Renal pelvis (tissue), 4 donors: ENCODE measurements around the gene ZIC1. TPM values are rescaled to one million over a fixed set of nuclear protein-coding genes. Genes with fewer than 3 reads are reported as not detected.

ENCODE experiments used
- DNase-seq: peaks from one replicate; pipeline ENCODE4 v3.0.0-alpha.2; 2013
- polyA plus RNA-seq, 3 donors: library from polyadenylated mRNA; unstranded; fragments of 120-200 nt; gene quantifications; one replicate each; pipeline ENCODE4 v1.2.1, GENCODE V29; 2013; ENCODE audit not compliant: insufficient read length in 3 of 3

ZIC1 gene
- polyA plus RNA-seq, 3 donors, result 0.13 to 0.40 TPM; not detected in 1

DNA sequence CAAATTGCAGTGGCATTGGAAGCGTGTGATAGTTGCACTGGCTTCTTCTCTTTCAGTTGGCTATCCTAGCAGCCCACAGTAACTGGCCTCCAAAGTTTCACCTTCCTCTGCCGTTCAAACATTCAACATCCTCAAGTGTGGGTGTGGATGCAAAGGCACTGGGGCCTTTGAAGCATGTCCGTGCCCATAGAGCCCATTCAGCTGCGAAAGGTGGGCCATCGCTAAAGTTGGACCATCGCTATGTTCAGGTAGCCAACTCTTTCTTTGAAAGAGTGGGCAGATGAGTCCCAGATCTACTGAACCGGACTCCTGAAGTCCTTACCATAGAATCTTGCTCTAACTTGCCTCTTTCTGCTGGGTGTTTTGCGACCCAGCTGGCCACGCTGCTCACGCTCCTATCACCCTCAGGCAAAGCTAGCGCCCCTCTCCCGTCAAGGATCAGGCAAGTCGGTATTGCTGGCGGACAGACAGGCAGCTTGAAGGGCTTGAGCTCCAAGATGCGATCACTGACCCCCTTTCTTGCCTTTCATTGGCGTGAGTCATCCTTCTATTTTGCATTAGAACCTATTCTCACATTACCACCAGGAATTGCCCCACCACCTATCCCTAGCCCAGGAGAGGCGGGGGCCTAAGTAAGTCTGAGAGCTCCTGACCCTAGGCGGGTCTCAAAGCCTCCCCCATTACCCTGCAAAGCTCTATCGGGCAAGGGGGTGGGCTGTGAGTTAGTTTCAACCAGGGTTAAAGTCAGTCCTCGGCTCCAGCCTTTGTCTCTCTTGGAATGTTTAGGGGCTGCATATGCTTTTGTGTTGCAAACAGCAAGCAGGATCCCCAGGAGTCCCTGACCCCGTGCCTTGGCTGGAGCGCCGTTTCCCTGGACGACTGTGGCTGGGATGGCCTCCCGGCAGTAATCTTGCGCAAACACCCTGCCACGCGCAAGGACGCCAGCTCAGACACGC, 31.5 kb upstream of the ZIC1 start:
- no peak for DNase-seq

DNA sequence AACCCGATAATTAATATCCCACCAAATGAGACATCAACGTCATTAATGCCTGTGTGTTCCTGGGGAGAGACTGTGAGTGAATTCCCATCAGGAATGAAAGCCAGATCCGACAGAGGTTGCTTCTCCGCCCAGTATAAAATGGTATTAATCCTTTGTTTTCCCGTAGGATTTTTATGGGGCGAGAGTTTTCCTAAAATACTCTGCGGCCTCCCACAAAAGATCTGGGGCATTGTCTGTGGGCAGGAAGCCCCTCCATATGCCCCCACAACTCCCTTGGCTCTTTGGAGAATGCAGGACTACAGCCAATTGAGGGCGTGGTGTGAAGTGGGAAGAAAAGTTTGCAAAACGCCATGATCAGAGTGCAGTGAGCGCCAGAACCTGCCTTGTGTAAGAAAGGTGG, 29.5 kb upstream of the ZIC1 start:
- DNase-seq, result no peak

DNA sequence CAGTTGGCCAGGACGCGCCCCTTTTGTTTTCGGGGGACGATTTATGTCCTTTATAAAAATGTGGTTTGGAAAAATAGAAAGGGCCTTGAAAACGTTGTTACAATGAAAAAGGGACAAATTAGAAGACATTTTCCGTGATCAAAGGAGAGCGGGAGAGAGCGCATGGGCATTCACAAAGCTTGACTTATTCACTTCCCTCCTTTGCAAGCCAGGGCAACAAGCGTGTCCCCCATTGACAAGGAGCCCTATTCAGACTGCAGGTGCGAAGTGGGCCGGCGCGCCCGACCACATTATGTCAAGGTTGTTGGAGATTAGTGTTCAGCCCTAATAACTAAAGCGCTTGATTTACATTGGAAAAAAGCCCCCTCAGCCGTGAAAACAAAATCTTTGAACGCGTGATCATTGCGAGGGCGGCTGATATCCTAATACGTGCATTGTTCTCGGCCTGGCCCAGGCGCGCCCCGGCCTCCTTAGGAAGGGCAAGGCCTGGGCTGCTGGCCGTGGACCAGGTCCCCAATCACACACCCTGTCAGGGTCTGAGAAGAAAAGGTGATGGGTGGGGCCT, 28.7 kb upstream of the ZIC1 start:
- no peak for DNase-seq

DNA sequence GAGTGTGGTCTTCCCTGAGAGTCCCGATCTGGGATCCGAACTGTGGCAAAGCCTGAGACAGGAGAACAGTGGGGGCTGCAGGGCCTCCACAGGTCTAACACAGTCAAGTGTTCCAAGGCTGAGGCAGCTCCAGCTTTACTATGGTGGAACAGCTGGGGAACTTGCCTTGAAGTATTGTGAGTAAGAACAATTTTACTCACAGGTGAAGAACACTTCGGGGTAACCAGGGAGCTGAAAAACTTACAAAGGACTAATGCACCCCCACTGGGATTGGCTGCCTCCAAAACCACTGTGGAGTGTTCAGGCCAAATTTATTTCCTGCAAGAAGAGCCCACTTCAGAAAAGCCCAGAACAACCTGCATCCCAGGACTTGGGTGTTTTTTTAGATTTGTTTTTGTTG, 28.2 kb upstream of the ZIC1 start:
- no peak for DNase-seq

GRCh38 chr3:147381596-147381995, 27.6 kb upstream of the ZIC1 start:
- DNase-seq, result no peak

GRCh38 chr3:147383617-147384016, 25.5 kb upstream of the ZIC1 start:
- DNase-seq, result no peak

- no peak for DNase-seq
Measured at GRCh38 chr3:147384210-147385058, 24.7 kb upstream of the ZIC1 start.

DNA sequence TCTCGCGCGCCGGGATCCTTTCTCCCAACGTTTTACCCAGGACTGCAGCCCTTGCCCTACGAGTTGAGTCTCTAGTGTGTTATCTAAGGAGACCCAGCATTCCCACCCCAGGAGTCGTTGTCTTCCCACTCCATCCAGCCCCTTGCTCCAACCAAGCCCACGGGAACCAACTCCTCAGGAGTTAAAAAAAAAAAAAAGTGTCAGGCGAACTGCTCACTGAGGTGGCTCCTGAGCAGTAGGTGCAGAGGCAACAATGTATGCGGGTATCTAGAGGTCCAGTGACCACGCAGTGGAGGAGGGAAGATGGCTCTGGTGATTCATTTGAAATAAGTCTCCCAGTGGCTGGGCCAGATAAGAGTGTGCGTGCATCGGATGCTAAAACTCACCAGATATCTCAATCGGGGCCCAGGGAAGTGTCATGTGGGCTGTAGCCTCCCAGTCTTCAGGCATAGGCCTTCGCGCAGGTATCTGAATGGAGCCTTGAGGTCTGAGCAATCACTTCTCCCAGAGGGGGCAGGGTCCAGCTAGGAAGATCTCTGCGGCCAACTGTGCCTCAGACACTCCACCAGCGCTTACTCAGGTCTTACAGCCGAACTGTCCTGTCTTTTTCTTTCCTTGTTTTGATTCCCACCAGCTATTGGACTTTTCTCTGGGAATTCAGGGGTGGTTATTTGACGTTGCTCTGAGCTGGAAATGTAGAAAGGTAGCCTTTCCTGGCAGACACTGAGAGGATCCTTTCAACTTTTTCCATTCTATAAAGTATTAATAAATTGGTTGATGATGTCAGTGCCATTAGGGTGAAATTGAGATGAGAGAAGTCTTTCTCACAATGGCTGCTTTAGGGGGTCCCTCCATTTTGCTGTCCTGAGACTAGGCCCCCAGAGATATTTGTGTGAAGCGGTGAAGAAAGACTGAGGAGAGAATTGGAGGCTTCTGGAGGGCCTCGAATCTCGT, 23.8 kb upstream of the ZIC1 start:
- no peak for DNase-seq

DNA sequence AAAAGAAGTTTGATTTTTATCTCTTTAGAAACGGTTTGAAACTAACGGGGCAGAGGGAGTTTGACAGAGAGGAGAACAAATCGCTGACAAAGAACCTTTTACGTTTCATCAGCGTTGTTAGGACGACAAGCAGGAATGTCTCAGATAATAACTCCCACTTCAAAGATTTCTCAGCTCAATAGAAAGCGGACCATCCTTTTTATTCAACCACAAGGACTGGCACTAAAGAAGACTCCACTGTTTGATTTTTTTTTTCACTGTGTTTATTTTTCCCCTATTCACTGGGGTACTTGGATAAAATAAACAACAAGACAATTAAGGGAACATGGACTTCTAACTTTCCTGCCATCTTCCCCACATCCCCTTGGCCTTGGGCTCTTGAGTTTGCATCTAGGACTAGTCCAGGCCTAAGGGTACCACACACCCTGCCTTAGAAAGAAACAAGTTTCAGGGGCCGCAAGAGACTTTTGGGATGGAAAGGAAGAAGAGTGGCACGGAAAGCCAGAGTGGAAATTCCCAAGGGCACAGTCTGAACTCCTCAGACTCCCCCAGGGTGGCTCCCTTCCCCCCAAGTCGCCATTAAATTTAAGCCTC, 21.8 kb upstream of the ZIC1 start:
- DNase-seq, result no peak

DNA sequence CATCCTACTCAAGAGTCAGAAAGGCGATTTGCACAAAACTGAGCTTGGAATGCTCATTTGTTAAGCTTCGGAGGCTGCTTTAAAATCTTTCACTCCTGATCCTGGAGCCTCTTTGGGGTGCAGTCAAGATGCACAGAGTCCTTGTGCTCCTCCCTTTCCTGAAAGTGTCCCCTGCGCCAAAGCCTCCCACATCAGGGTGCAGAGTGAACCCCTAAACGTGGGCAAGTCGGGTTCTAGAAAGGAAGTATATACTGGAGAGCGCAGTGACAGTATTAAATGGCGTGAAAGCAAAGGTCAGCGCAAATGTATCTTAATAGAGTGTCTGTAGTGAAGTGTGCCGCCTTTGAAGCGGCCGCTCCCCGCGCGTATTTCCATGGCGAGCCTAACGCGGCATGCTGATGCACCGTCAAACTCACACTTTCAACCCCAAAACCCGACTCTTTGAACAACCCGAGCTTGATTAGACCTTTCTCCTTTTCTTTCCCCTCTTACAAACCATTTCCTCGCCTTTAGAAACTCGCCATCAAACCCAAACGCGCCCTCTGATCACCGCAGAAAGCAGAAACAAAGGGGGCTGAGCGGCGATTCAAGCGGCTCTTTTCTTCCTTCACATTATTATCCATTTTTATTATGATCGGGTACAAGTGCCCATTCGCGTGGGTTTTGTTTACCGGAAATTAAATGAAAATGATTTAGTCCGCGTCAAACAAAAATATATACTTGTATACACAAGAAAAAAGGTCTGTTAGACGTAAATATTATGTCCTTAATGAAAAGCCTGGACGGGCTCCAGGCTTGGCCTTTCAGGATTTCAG, 21.1 kb upstream of the ZIC1 start:
- DNase-seq, result no peak

DNA sequence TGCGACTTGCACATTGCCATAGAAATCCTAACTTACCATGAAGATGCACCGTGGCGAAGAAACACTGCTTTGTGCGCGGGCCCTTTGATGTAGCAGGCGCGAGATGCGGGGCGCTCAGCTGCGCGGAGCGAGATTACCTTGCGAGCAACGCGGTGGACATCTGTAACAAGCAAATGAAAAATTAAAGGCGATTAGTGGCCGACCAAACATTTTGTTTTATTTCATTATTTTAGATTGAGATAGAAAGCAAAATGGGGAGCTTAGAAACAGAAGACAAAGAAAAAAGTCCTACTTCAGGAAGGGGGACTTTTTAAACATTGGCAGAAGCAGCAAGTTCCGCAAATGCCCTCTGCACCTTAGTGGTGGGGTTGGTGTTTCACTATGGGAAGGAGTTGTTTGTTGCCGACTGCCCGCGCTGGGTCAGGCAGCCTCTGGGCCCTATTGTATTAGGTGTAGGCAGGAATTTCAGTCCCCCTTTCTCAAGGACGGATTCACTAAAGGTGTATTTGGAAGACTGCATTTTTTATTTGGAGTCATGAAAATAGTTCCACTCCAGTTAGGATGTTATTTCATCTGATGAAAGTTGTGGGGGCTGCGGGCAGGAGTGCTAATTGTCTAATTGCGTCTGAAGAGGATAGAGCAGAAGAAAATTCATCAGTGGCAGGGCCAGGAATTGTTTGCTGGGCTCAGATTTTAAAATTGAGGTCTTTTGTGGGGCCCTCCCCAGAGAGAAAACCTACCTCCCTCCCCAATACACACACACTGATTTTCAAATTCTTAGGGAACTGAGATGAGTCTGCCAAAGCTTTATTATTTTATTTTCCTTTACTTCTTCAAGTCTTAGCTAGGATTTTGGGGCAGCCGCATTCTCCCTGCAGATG, 20.2 kb upstream of the ZIC1 start:
- no peak for DNase-seq

DNA sequence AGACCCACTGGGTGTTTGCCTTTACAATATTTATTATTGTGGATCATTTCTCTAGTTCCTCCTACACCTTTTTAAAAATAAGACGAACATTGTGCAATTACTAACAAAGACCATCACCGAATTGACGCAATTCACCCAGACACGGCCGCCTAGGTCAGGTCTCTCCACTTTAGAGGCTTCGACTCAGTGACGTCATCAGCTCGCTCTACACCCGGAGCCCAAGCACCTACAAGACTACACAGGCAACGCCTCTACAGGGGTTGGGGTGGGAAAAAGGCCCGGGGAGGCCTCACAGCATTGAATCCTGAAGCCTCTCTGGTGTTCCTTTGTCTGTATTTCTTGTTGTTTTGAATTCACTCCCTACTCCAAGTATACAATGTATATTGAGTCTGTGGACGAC, 19.4 kb upstream of the ZIC1 start:
- no peak for DNase-seq

DNA sequence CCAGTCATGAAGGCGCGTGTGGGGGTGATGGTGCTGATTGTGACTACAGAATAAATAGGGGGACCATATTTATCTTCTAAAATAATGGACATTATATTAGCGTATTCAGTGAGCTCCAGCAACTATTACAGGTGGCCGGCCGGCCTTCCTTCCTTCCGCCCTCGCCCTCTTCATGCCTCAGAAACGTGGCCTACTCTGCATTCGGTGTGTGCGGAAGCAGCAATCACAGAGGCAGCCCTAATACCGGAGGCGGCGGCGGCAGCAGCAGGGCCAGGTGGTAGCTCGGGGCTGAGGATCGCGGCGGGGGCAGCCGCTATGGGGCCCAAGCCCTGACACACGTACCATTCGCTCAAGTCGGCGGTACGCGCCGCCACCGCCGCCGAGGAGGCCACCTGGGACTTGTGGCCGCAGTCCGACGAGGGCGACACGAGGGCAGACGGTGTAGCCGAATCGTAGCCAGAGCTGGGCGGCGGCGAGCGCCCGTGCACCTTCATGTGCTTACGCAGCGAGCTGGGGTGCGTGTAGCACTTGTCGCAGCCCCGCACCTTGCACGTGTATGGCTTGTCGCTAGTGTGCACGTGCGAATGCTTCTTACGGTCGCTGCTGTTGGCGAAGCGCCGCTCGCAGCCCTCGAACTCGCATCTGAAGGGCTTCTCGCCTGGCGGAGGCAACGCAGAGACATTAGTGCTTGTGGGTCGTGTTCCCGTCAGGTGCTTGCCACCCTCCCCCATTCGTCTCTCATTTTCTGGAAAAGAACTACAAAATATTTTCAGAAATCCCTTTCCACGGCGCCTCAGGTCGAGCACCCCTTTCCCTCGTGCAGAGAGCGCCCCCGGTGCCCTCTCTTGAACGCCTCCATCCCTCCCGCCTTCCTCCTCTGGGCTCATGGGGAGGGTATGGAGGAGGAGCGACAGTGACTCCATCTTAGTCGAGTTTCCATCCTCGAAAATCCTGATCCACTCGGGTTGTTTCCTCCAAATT, 18.3 kb upstream of the ZIC1 start:
- no peak for DNase-seq

DNA sequence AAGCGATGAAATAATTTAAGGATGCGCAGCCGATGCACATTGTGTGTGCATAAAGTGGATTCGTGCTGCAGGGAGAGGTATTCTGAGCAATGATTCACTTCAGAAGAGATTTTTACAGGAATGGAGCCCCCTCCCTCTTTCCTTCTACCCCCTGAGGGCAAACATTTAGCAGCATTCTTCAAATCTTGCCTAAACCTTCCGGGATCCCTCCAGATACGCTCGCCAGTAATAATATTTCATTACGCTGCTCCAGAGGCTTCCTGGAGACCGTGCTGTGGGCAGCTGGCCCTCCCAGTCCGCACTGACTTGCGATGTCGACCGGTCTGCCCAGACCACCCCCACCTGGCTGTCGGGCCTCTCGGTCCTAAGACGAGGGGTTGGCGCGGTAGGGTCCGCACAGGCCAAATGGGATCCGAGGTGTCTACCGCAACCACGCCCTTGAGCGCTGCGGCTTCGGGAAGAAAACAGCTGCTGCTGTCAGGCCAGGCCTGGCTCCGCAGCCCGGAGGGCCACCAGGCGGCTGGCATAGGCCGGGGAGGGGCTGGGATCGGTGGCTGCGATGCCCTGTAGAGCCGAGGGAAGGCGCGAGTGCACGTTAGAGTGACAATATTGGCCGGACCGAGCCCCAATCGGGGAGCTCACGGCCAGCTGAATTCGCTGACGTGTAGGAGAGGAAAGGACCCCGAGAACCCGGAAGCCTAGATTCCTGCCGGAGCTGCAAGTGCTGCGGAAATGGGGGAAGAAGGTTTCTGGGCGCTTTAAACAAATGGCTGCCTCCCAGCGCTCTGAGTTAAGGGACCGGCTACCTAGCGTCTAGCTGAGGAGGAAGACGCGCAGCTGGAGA, 17.2 kb upstream of the ZIC1 start:
- no peak for DNase-seq

- DNase-seq, result no peak
Measured at GRCh38 chr3:147392625-147392946, 16.6 kb upstream of the ZIC1 start.

DNA sequence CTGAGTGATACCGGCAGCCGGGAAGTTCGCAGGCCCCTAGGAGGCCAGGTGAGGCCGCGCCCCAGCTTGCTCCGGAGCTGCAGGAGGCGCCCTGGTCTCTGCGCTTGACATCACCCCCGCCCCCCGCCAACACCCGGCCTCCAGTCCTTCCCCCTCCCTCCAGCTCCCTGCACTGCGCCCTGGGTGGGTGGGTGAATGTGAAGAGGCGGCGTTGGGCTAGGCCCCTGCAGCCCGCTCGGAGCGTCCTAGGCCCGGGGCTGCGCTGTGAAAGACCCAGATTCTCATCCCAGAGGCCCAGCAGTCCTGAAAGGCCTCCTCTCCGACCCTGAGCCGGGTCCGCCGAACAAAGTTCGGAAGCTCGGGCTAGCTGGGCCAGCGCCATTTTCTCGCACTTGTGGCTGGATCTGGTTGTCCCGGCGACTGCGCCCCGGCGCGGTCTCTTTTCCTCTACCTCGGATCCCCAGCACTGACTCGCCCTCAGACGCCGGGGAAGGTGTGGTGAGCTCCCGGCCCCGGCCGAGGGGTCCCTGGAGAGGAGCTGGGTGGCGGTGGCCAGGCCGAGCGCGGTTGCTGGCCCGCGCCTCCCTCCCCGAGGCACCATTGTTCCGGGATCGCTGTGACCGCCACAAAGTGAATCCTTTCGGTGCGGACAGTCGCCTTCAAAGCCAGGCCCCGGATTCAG, 15.8 kb upstream of the ZIC1 start:
- DNase-seq, result no peak
